Measurements from ENCODE around the gene COL17A1.

The COL17A1 gene

GRCh38 chr10:104085801-104086400 is at the start of gene COL17A1:
Gene COL17A1, minus strand, starts transcription at chr10:104085880. Its CDS starts 5,207 bp downstream, at chr10:104080673.
- no peak within 1 kb of the TSS for H3K4me3 Mint-ChIP-seq
- H3K4me1 Mint-ChIP-seq: no peaks in the 10 kb centered on the region
- DNase-seq (ENCODE audit: low spot score in 2 of 2) (no peak), ATAC-seq (ENCODE audit: low read depth) (no peak)
- H3K27me3 Mint-ChIP-seq: peaks cover 6% of the 10 kb centered on the region
- H3K36me3 Mint-ChIP-seq: no peaks in the 10 kb centered on the region
- no peaks in the 10 kb centered on the region for H3K9me3 Mint-ChIP-seq
- H3K27ac Mint-ChIP-seq: no peak within 1 kb of the TSS

GRCh38 chr10:104130041-104130440 is 44.4 kb upstream of the COL17A1 start:
- ATAC-seq (ENCODE audit: low read depth): no peak
- peaks cover 10% of the 10 kb centered on the region for H3K27me3 Mint-ChIP-seq
- H3K9me3 Mint-ChIP-seq: no peaks in the 10 kb centered on the region
- H3K36me3 Mint-ChIP-seq: peaks cover 3% of the 10 kb centered on the region
- no peak overlapping the region for H3K27ac Mint-ChIP-seq
- H3K4me1 Mint-ChIP-seq: no peaks in the 10 kb centered on the region
- no peak overlapping the region for H3K4me3 Mint-ChIP-seq
- DNase-seq (ENCODE audit: low spot score in 2 of 2): no peak

GRCh38 chr10:104128214-104128613 is 42.5 kb upstream of the COL17A1 start:
- H3K4me1 Mint-ChIP-seq: no peaks in the 10 kb centered on the region
- no peak for DNase-seq (ENCODE audit: low spot score in 2 of 2)
- peaks cover 3% of the 10 kb centered on the region for H3K36me3 Mint-ChIP-seq
- no peaks in the 10 kb centered on the region for H3K9me3 Mint-ChIP-seq
- peaks cover 7% of the 10 kb centered on the region for H3K27me3 Mint-ChIP-seq
- H3K4me3 Mint-ChIP-seq: no peak overlapping the region
- ATAC-seq (ENCODE audit: low read depth): no peak
- H3K27ac Mint-ChIP-seq: no peak overlapping the region

GRCh38 chr10:104127411-104127810 is 41.7 kb upstream of the COL17A1 start:
- Mint-ChIP-seq H3K4me1 (peaks cover 3% of the 10 kb centered on the region), H3K4me3 (no peak overlapping the region), H3K27me3 (peaks cover 1% of the 10 kb centered on the region), H3K27ac (no peak overlapping the region), H3K9me3 (no peaks in the 10 kb centered on the region), H3K36me3 (peaks cover 3% of the 10 kb centered on the region)
- DNase-seq (ENCODE audit: low spot score in 2 of 2): peak in 1 of 2 donors; percentile 5
- peak; percentile 70 for ATAC-seq (ENCODE audit: low read depth)

- Mint-ChIP-seq H3K4me1 (peaks cover 5% of the 10 kb centered on the region), H3K27me3 (no peaks in the 10 kb centered on the region), H3K4me3 (peak overlapping the region; percentile 37), H3K9me3 (no peaks in the 10 kb centered on the region), H3K27ac (no peak overlapping the region), H3K36me3 (peaks cover 3% of the 10 kb centered on the region)
- ATAC-seq (ENCODE audit: low read depth): no peak
- no peak for DNase-seq (ENCODE audit: low spot score in 2 of 2)
These were observed 37.7 kb upstream of the COL17A1 start for GRCh38 chr10:104123397-104123796.

- Mint-ChIP-seq H3K27me3 (no peaks in the 10 kb centered on the region), H3K4me1 (peaks cover 5% of the 10 kb centered on the region), H3K36me3 (peaks cover 3% of the 10 kb centered on the region), H3K9me3 (no peaks in the 10 kb centered on the region), H3K27ac (peak overlapping the region; percentile 100), H3K4me3 (peak overlapping the region; percentile 88)
- no peak for ATAC-seq (ENCODE audit: low read depth)
- no peak for DNase-seq (ENCODE audit: low spot score in 2 of 2)
These were observed 36.8 kb upstream of the COL17A1 start for GRCh38 chr10:104122225-104123107.

- Mint-ChIP-seq H3K4me3 (peak within 1 kb of the TSS; percentile 88), H3K27me3 (no peaks in the 10 kb centered on the region), H3K4me1 (peaks cover 5% of the 10 kb centered on the region), H3K27ac (peak within 1 kb of the TSS; percentile 100), H3K36me3 (peaks cover 3% of the 10 kb centered on the region), H3K9me3 (no peaks in the 10 kb centered on the region)
- ATAC-seq (ENCODE audit: low read depth) (peak; percentile 75), DNase-seq (ENCODE audit: low spot score in 2 of 2) (peak; percentile 93 to 99)
These were observed 36.0 kb upstream of the COL17A1 start, which contains the start of gene SFR1 for GRCh38 chr10:104121485-104122224. Gene SFR1, plus strand, starts transcription at chr10:104122171. Its CDS starts 13 bp downstream, at chr10:104122184.

GRCh38 chr10:104120903-104121484 is 35.3 kb upstream of the COL17A1 start:
- H3K27ac Mint-ChIP-seq: peak overlapping the region; percentile 100
- DNase-seq (ENCODE audit: low spot score in 2 of 2) (peak; percentile 77 to 81), ATAC-seq (ENCODE audit: low read depth) (peak; percentile 54)
- no peaks in the 10 kb centered on the region for H3K36me3 Mint-ChIP-seq
- peak overlapping the region; percentile 88 for H3K4me3 Mint-ChIP-seq
- no peaks in the 10 kb centered on the region for H3K9me3 Mint-ChIP-seq
- H3K4me1 Mint-ChIP-seq: peaks cover 5% of the 10 kb centered on the region
- H3K27me3 Mint-ChIP-seq: no peaks in the 10 kb centered on the region

- Mint-ChIP-seq H3K27ac (peak overlapping the region; percentile 100), H3K36me3 (no peaks in the 10 kb centered on the region), H3K27me3 (no peaks in the 10 kb centered on the region), H3K9me3 (no peaks in the 10 kb centered on the region), H3K4me1 (peaks cover 5% of the 10 kb centered on the region), H3K4me3 (peak overlapping the region; percentile 88)
- DNase-seq (ENCODE audit: low spot score in 2 of 2) (no peak), ATAC-seq (ENCODE audit: low read depth) (no peak)
These were observed 34.8 kb upstream of the COL17A1 start for GRCh38 chr10:104120512-104120902.

GRCh38 chr10:104119996-104120395 is 34.3 kb upstream of the COL17A1 start:
- DNase-seq (ENCODE audit: low spot score in 2 of 2): no peak
- H3K4me1 Mint-ChIP-seq: peaks cover 5% of the 10 kb centered on the region
- no peaks in the 10 kb centered on the region for H3K9me3 Mint-ChIP-seq
- H3K4me3 Mint-ChIP-seq: no peak overlapping the region
- no peak for ATAC-seq (ENCODE audit: low read depth)
- peak overlapping the region; percentile 100 for H3K27ac Mint-ChIP-seq
- H3K36me3 Mint-ChIP-seq: no peaks in the 10 kb centered on the region
- H3K27me3 Mint-ChIP-seq: no peaks in the 10 kb centered on the region

- Mint-ChIP-seq H3K27ac (no peak overlapping the region), H3K27me3 (no peaks in the 10 kb centered on the region)
- ATAC-seq (ENCODE audit: low read depth): no peak
These were observed 32.2 kb upstream of the COL17A1 start for GRCh38 chr10:104117839-104118323.

GRCh38 chr10:104113376-104113956 is 27.8 kb upstream of the COL17A1 start:
- H3K27me3 Mint-ChIP-seq: peaks cover 8% of the 10 kb centered on the region
- ATAC-seq (ENCODE audit: low read depth): no peak
- DNase-seq (ENCODE audit: low spot score in 2 of 2): no peak
- no peak overlapping the region for H3K27ac Mint-ChIP-seq
- H3K4me3 Mint-ChIP-seq: no peak overlapping the region
- H3K4me1 Mint-ChIP-seq: peaks cover 3% of the 10 kb centered on the region
- H3K36me3 Mint-ChIP-seq: no peaks in the 10 kb centered on the region
- H3K9me3 Mint-ChIP-seq: no peaks in the 10 kb centered on the region

More at GRCh38 chr10:104117839-104118323, 32.2 kb upstream of the COL17A1 start:
- H3K4me3 Mint-ChIP-seq: no peak overlapping the region
- peaks cover 5% of the 10 kb centered on the region for H3K4me1 Mint-ChIP-seq
- H3K36me3 Mint-ChIP-seq: no peaks in the 10 kb centered on the region
- H3K9me3 Mint-ChIP-seq: no peaks in the 10 kb centered on the region
- DNase-seq (ENCODE audit: low spot score in 2 of 2): no peak

- Mint-ChIP-seq H3K4me3 (no peak overlapping the region), H3K4me1 (peaks cover 3% of the 10 kb centered on the region), H3K27me3 (peaks cover 8% of the 10 kb centered on the region), H3K9me3 (no peaks in the 10 kb centered on the region), H3K27ac (no peak overlapping the region), H3K36me3 (no peaks in the 10 kb centered on the region)
- ATAC-seq (ENCODE audit: low read depth): no peak
- no peak for DNase-seq (ENCODE audit: low spot score in 2 of 2)
These were observed 24.4 kb upstream of the COL17A1 start for GRCh38 chr10:104109908-104110662.

All from memory B cell (primary cell).